Measurements from ENCODE around the gene TMEM132E.

TMEM132E gene

GRCh38 chr17:34658811-34659560, 79.6 kb downstream of the TMEM132E start:
- DNase-seq (ENCODE audit: low read depth in 2 of 2) = no peak

DNA sequence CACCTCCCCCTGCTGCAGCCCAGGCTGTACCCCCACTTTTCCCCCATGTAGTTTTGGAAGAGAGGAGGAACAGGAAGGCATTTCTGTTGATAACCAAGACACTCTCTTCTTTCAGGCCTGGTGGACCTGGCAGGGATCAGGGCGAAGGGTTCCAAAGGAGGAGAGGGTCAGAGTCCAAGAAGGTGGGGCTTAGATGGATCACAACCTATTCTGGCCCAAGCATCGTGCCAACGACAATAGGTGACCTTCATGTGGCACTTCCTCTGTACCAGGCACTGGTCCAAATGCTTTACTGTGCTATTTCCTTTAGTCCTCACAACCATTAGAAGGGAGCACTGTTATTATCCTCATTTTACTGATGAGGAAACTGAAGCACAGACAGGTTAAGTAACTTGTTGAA, 84.3 kb downstream of the TMEM132E start:
- DNase-seq (ENCODE audit: low read depth in 2 of 2) = no peak

DNA sequence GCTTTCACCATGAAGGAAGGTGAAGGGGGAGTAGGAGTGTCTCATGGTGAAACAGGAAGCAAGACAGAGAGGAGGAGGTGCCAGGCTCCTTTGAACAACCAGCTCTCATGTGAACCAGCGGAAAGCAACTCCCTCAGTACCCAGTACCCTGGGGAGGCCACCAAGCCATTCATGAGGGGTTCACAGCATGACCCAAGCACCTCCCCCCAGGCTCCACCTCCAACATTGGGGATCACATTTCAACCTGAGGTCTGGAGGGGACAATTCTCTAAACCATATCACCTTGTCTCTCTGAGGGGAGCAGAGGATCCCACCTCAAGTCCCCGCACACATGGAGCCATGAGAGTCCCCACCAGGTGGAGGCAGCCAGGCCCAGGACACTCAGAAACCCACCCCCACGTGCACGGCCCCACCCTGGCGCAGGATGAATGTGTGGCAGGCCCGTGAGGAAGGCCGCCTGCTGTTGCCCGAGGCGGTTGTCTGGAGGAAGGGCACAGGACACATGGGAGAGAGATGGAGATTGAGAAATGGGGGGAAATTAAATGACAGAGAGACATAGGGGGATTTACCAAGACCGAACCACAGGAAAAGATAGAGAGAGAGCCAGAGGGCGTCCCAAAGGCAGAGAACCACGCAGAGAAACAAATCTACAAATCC, 85.9 kb downstream of the TMEM132E start:
- no peak for DNase-seq (ENCODE audit: low read depth in 2 of 2)

- DNase-seq (ENCODE audit: low read depth in 2 of 2) = no peak
Measured at GRCh38 chr17:34665819-34666763, 86.7 kb downstream of the TMEM132E start.

DNA sequence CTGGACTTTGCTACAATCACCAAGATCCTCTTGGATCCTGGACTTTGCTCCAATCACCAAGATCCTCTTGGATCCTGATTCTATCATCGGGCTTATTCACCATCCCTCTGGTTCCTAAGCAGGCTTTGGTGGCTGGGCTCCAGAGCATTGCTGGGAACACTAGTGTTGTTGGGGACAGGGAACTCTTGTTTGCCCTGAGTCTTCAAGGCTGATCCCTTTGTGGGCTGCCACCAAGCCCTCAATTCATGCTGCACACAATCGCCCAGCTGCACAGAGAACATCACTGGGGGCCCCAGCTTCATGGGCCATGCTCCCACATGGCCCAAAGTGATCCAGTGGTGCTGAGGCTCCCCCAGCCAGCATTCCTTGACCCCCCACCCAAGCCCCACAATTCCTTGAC, 88.3 kb downstream of the TMEM132E start:
- DNase-seq (ENCODE audit: low read depth in 2 of 2) = no peak

- DNase-seq (ENCODE audit: low read depth in 2 of 2) = no peak
Measured at GRCh38 chr17:34668206-34668605, 88.8 kb downstream of the TMEM132E start.

DNA sequence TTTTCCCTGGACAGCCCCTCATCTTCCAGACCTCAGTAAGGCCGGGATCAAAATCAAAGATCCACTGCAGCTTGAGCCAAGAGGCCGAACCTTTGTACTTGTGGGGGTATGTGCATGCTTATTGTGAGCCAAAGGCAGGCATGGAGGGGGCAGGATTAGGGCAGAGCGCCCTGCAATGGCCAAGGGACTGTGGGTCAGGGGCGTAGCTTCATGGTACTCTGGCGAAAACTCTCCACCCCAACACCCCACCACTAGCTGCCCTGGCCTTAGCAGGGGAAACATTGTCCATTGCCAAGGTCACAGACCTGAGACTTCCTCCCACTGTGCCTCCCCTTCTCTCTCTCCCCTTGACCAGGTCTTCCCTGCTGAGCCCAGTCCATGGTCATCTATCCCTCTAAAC, 90.1 kb downstream of the TMEM132E start:
- no peak for DNase-seq (ENCODE audit: low read depth in 2 of 2)

GRCh38 chr17:34670618-34671017, 91.2 kb downstream of the TMEM132E start:
- no peak for DNase-seq (ENCODE audit: low read depth in 2 of 2)

- no peak for DNase-seq (ENCODE audit: low read depth in 2 of 2)
Measured at GRCh38 chr17:34671191-34671590, 91.8 kb downstream of the TMEM132E start.

DNA sequence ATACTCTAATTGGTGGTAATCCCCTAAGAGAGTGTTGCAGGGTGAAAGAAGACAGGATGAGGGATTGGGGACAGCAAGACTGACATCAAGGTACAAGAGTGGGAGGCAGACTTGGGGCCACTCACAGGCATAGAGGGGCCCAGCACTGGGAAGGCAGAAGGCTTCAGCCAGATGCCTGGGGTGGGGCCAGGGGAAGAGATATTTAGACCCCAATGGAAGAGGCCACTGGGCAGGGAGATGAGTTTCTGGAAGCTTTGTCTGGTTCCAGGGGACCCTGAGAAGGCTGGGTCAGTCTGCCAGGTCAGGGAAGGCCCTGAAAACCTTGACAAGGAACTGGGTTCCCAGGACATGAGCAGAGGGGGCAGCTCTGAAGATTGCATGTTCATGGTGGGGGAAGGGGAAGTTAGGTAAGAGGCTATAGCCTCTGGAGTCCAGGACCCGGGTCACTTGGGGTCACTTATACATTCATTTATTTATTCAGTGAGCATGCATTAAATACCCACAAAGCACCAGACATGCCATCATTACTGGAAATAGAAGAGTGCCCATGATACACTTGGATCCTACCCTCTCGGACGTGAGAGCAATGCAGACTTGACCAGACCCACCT, 92.9 kb downstream of the TMEM132E start:
- no peak for DNase-seq (ENCODE audit: low read depth in 2 of 2)

DNA sequence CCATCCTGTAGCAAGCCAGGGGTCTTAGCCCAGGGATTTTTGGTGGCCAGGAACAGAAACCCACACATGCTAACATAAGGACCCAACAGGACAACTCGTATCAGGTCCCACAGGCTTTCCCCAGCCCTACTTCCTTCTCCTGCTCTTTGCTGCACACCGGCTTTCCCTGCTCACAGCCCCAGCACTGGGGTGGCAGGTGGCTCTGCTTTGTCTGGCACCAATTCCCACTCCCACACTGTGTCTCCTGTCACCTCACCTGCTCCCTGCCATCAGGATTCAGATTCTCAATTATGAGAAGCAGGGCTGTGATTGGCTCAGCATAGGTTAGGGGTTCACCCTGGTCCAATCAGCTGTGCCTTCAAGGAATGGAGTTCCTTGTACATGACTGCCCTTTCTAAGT, 94.1 kb downstream of the TMEM132E start:
- DNase-seq (ENCODE audit: low read depth in 2 of 2) = no peak

DNA sequence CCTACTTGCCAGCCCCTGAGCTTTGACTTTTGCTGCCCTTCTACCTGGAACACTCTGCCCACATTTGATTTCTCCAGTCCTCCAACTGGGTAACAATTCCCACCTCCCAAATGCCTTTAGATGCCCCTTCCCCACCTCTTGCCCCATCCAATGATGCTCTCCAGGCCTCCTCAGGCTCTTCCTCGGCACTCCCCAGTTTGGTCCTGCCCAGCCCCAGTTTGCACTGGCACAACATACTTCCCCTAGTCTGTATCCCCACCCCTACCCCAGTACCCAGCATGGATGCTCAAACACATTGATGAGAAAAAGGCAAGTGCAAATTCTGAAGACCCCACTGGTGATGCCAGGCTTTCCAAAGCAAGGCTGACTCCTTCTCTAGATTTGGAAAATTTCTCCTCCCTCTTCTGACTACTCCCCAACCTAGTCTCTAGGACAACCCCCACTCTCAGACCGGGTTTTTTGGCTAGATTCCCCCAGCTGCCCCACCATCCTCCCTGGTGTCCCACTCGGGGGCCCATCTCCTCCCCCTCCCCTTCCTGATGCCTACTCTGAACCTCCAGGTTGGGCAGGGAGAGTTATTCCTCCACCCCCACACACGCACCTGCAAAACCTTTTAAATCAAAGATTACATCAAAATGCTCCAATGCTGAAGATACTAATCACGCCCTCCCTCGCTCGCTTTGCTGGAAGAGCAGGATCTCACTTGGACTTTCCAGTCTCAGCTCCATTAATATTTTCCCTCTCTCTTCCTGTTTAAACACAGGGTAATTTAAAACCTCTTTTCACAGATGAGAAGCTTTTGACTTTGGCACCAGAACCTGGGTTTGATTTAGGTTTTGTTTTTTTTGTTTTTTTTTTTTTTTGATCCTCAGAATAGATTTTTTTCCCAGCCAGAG, 94.9 kb downstream of the TMEM132E start:
- no peak for DNase-seq (ENCODE audit: low read depth in 2 of 2)

- DNase-seq (ENCODE audit: low read depth in 2 of 2) = no peak
Measured at GRCh38 chr17:34675143-34675542, 95.8 kb downstream of the TMEM132E start.

GRCh38 chr17:34675605-34676004, 96.2 kb downstream of the TMEM132E start:
- DNase-seq (ENCODE audit: low read depth in 2 of 2) = no peak

GRCh38 chr17:34680151-34680550, 100.8 kb downstream of the TMEM132E start:
- DNase-seq (ENCODE audit: low read depth in 2 of 2) = no peak

- DNase-seq (ENCODE audit: low read depth in 2 of 2) = no peak
Measured at GRCh38 chr17:34682305-34682704, 102.9 kb downstream of the TMEM132E start.

DNA sequence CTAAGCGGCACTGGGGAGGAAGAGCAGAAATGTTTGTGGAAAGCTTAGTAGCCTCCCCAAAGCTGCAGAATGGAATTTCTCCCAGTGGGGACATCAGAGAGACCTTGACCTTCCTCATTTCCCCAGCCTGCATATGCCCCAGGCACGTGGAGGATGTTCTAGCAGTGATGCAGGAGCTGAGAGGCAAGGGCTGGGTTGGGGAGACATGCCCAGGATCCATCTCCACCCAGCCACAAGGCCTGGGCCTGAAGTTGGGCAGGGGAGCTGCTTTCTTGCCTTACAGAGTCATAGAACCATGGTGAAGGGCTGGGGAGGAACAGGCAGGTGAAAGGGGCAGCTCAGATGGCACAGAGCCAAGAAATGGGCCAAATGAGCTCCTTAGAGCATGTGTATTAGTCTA, 104.0 kb downstream of the TMEM132E start:
- DNase-seq (ENCODE audit: low read depth in 2 of 2) = no peak

Measured in stimulated activated CD4-positive, alpha-beta T cell treated with anti-CD3 and anti-CD28 coated beads, Interleukin-1b, Interleukin-23, amount 100 ng/mL, for 4 hours (primary cell).